A549 (cell line): ENCODE data around the gene PLA2G5. TPM values are rescaled to one million over a fixed set of nuclear protein-coding genes. Genes with fewer than 3 reads are reported as not detected.
A peak's percentile ranks its signal among the peaks of the same experiment; 100 is the strongest.
"Not testable (repeated sequence)": the region's sequence is repeated elsewhere in the genome, so short reads cannot be mapped to it uniquely, and the experiment has no call there.

Experiments
- ATAC-seq, 2 experiments: fragments of 200-7000 bp in 1 of 2; fragments of >200 bp in 1 of 2; cut with Nextera tagmentation in 1 of 2; cut with Tn5 transposase in 1 of 2; 3 replicates each; pipeline versions ENCODE4 v1.8.0 to v1.9.1; 2018 to 2020; ENCODE audit warnings: mild to moderate bottlenecking in 1 of 2, moderate library complexity in 1 of 2
- CTCF ChIA-PET: fragments of 300-600 bp; sonication (Branson Sonifier 250); formaldehyde crosslinking; extraction: SDS; loops from one replicate; lab custom pipeline; 2021; ENCODE audit warnings: antibody characterized with exemption, inconsistent platforms; lab: Yijun Ruan, JAX
- POLR2A ChIA-PET: fragments of 350-600 bp; formaldehyde crosslinking; extraction: SDS; loops from one replicate; lab custom pipeline; 2021; ENCODE audit warnings: antibody characterized with exemption, inconsistent platforms; lab: Yijun Ruan, JAX
- DNase-seq, 2 experiments: peaks; one replicate each; pipeline versions ENCODE4 v3.0.0 to v3.0.0-alpha.2; 2011 to 2016; ENCODE audit warnings: low read depth in 1 of 2, low spot score in 1 of 2
- FAIRE-seq: peaks from 2 replicates; lab custom pipeline; 2011; peaks lifted over from hg19 to GRCh38; lab: Jason Lieb, UNC
- H3K27ac ChIP-seq, 2 experiments: fragments of >200 bp; sonication (Bioruptor Twin); formaldehyde crosslinking; 3 replicates each; pipeline ENCODE4 v1.5.1; 2016 to 2017
- H3K4me1 ChIP-seq: fragments of >200 bp; sonication (Bioruptor Twin); formaldehyde crosslinking; 3 replicates; pipeline ENCODE4 v1.6.1; 2016
- H3K4me2 ChIP-seq: fragments of >200 bp; sonication (Bioruptor Twin); formaldehyde crosslinking; 3 replicates; pipeline ENCODE4 v1.6.1; 2016
- H3K4me3 ChIP-seq: fragments of >200 bp; sonication (Bioruptor Twin); formaldehyde crosslinking; 3 replicates; pipeline ENCODE4 v1.5.1; 2016
- H3K9me3 ChIP-seq: fragments of >200 bp; sonication (Bioruptor Twin); formaldehyde crosslinking; 3 replicates; pipeline ENCODE4 v1.6.1; 2016
- CBX8 ChIP-seq: fragments of 200-600 bp; sonication (generic); IDR thresholded peaks from 2 replicates; pipeline ENCODE4 v1.6.1; 2016
- EHF ChIP-seq: fragments of 250-450 bp; sonication (Bioruptor Pico); IDR thresholded peaks from 2 replicates; pipeline ENCODE4 v1.5.0; 2020; ENCODE audit warnings: mild to moderate bottlenecking
- EHMT2 ChIP-seq: fragments of 200-600 bp; sonication (generic); IDR thresholded peaks from 2 replicates; pipeline ENCODE4 v1.6.1; 2016; ENCODE audit warnings: antibody characterized with exemption, low read depth, mild to moderate bottlenecking, moderate library complexity
- EP300 ChIP-seq, 2 experiments: fragments of >200 bp; sonication (Bioruptor Twin); formaldehyde crosslinking; IDR thresholded peaks; 2 replicates in 1 of 2; 3 replicates in 1 of 2; pipeline ENCODE4 v1.6.1; 2016 to 2017
- ESRRA ChIP-seq: fragments of 150-350 bp; IDR thresholded peaks from 2 replicates; pipeline ENCODE4 v1.6.1; 2014; ENCODE audit warnings: mild to moderate bottlenecking, low read length, borderline replicate concordance
- FOSB ChIP-seq: fragments of 250-450 bp; sonication (Bioruptor Pico); IDR thresholded peaks from 2 replicates; pipeline ENCODE4 v1.5.0; 2020; ENCODE audit warnings: mild to moderate bottlenecking, moderate library complexity
- FOSL2 ChIP-seq, 2 experiments: fragments of 450-650 bp in 1 of 2; fragments of >200 bp in 1 of 2; sonication (Bioruptor Twin) in 1 of 2; formaldehyde crosslinking; IDR thresholded peaks; 2 replicates each; pipeline versions ENCODE4 v1.5.0 to v1.6.1; 2016 to 2020; ENCODE audit warnings: mild to moderate bottlenecking in 1 of 2, moderate library complexity in 1 of 2
- GATA3 ChIP-seq: IDR thresholded peaks from 2 replicates; pipeline ENCODE4 v1.6.1; 2012; ENCODE audit warnings: borderline replicate concordance
- HOXA7 ChIP-seq: fragments of 250-450 bp; sonication (Bioruptor Pico); IDR thresholded peaks from 2 replicates; pipeline ENCODE4 v1.5.0; 2020; ENCODE audit warnings: mild to moderate bottlenecking, moderate library complexity
- HOXB13 ChIP-seq: fragments of 250-450 bp; sonication (Bioruptor Pico); IDR thresholded peaks from 2 replicates; pipeline ENCODE4 v1.5.0; 2020; ENCODE audit warnings: low read depth, mild to moderate bottlenecking, moderate library complexity
- JUN ChIP-seq, 2 experiments: fragments of >200 bp; sonication (Bioruptor Twin); formaldehyde crosslinking; IDR thresholded peaks; 2 replicates in 1 of 2; 3 replicates in 1 of 2; pipeline ENCODE4 v1.6.1; 2016 to 2017
- JUNB ChIP-seq: fragments of >200 bp; sonication (Bioruptor Twin); formaldehyde crosslinking; IDR thresholded peaks from 2 replicates; pipeline ENCODE4 v1.6.1; 2016
- MAFK ChIP-seq: fragments of 450-650 bp; IDR thresholded peaks from 2 replicates; pipeline ENCODE4 v1.6.1; 2014; ENCODE audit not compliant: partially characterized antibody
- MAZ ChIP-seq: fragments of 150-350 bp; IDR thresholded peaks from 2 replicates; pipeline ENCODE4 v1.6.1; 2014; ENCODE audit warnings: antibody characterized with exemption, low read depth, low read length, borderline replicate concordance
- MYC ChIP-seq: IDR thresholded peaks from 2 replicates; pipeline ENCODE4 v1.6.1; 2012; ENCODE audit warnings: mild to moderate bottlenecking, inconsistent platforms, low read length, improper control_type of control experiment, borderline replicate concordance
- NFE2L2 ChIP-seq: fragments of 150-350 bp; conservative IDR thresholded peaks from 2 replicates; pipeline ENCODE4 v1.6.1; 2014; ENCODE audit warnings: low read length
- POLR2AphosphoS2 ChIP-seq: conservative IDR thresholded peaks from 2 replicates; pipeline ENCODE4 v1.6.1; 2012; ENCODE audit warnings: low read length, improper control_type of control experiment, inconsistent platforms
- RAD21 ChIP-seq, 2 experiments: fragments of >200 bp in 1 of 2; sonication (Bioruptor Twin) in 1 of 2; formaldehyde crosslinking in 1 of 2; IDR thresholded peaks in 1 of 2; conservative IDR thresholded peaks in 1 of 2; 2 replicates in 1 of 2; 3 replicates in 1 of 2; pipeline ENCODE4 v1.6.1; 2012 to 2018; ENCODE audit warnings: inconsistent platforms in 1 of 2
- SMC3 ChIP-seq: fragments of >200 bp; sonication (Bioruptor Twin); formaldehyde crosslinking; IDR thresholded peaks from 3 replicates; pipeline ENCODE4 v1.6.1; 2018; ENCODE audit warnings: inconsistent platforms
- SREBF2 ChIP-seq: fragments of 450-650 bp; IDR thresholded peaks from 2 replicates; pipeline ENCODE4 v1.6.1; 2014; ENCODE audit warnings: mild to moderate bottlenecking, moderate library complexity
- ZFP36 ChIP-seq: fragments of 450-650 bp; IDR thresholded peaks from 2 replicates; pipeline ENCODE4 v1.6.1; 2014; ENCODE audit warnings: borderline replicate concordance; ENCODE audit not compliant: partially characterized antibody
- ZNF302 ChIP-seq: fragments of 250-450 bp; sonication (Bioruptor Pico); IDR thresholded peaks from 2 replicates; pipeline ENCODE4 v1.9.0; 2021; ENCODE audit warnings: inconsistent platforms, mild to moderate bottlenecking, moderate library complexity
- ZSCAN20 ChIP-seq: fragments of 250-450 bp; sonication (Bioruptor Pico); IDR thresholded peaks from 2 replicates; pipeline ENCODE4 v1.8.0; 2022; ENCODE audit warnings: mild to moderate bottlenecking, moderate library complexity
- WGBS: methylation state at CpG from one replicate; pipeline ENCODE4 v1.1.6; 2017; ENCODE audit errors: missing lambda C conversion rate; 5-methylcytosine and 5-hydroxymethylcytosine counted together
- polyA plus RNA-seq, 4 experiments: library from polyadenylated mRNA; depleted of rRNA in 3 of 4; stranded (reverse); fragments of >200 nt; fragmentation: RNase III in 1 of 4; extraction: RNeasy Plus Mini Kit Qiagen cat#74134 plus additional on column Dnase treatment in 1 of 4; gene quantifications; 2 replicates in 3 of 4; 3 replicates in 1 of 4; pipeline ENCODE4 v1.2.3, GENCODE V29; 2011 to 2017
- TF ChIP-seq, protein P1 (sequence below): IDR thresholded peaks from 2 replicates; pipeline ENCODE4 v1.6.1; 2012; ENCODE audit warnings: low read depth, borderline replicate concordance
- TF ChIP-seq, protein P2 (sequence below): fragments of >200 bp; sonication (Bioruptor Twin); formaldehyde crosslinking; IDR thresholded peaks from 3 replicates; pipeline ENCODE4 v1.6.1; 2016

The PLA2G5 gene
- polyA plus RNA-seq, 2 of the 4 experiments (the other 2 are of a cell fraction), result not detected

DNA sequence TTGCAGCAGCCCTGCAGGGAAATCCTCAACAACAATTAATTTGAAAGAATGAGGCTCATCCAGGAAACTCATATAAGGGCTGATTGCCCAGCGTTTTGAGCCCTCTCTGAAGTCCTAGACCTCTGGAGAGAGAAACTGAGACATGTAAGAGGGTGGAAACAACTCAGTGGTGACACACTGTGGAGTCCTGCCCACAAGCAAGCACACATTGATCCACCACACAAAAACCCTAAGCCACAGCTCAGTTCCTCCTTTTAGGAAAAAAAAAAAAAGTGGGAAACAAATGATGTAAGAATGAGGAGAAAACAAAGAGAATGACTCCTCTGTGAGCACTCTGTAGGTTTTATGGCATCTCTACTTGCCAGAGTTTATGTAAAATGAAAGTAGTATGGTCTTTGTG, 22.9 kb upstream of the PLA2G5 start:
- no peak for FAIRE-seq
- Histone ChIP-seq H3K9me3 (no peaks in the 10 kb centered on the region; the same call in 2 of the 3 replicates), H3K4me2 (no peak overlapping the region), H3K27ac (no peak overlapping the region), H3K4me3 (no peak overlapping the region), H3K4me1 (no peaks in the 10 kb centered on the region)
- 0% methylated on average over 1 of the region's 1 CpG for WGBS
- no peak for DNase-seq
- CTCF ChIA-PET, result interaction anchor here (1.2 kb wide), 1 partner anchor 129 kb away, joined by 4 read pairs; no protein-coding TSS in a partner anchor
- TF ChIP-seq JUN (IDR thresholded peaks at IDR 0.05) (no peak), ZSCAN20 (no peak), JUNB (no peak), CBX8 (no peak), ZNF302 (no peak), HOXB13 (no peak), GATA3 (no peak)
- TF ChIP-seq, protein P1, sequence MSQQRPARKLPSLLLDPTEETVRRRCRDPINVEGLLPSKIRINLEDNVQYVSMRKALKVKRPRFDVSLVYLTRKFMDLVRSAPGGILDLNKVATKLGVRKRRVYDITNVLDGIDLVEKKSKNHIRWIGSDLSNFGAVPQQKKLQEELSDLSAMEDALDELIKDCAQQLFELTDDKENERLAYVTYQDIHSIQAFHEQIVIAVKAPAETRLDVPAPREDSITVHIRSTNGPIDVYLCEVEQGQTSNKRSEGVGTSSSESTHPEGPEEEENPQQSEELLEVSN, result no peak
- POLR2A ChIA-PET, result no interaction called here
- no peak for ATAC-seq

DNA sequence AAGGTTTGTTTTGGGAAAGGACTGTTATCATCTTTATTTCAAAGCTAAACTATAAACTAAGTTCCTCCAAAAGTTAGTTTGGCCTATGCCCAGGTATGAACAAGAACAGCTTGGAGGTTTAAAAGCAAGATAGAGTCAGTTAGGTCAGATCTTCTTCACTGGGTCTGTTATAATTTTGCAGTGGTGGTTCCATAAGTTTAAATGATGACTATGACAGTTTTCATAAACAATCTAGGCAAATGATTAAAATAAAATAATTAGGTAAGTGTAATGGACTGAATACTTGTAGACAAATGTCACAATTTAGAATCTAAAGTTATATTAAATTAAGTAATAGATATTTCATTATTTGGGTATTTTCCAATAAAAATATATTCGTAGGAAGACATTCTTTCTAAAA, 21.4 kb upstream of the PLA2G5 start:
- no peak for FAIRE-seq
- 0% methylated on average over 1 of the region's 1 CpG for WGBS
- ChIA-PET CTCF (no interaction called here), POLR2A (no interaction called here)
- no peak overlapping the region for H3K4me3 ChIP-seq
- no peak overlapping the region for H3K4me2 ChIP-seq
- no peak overlapping the region for H3K27ac ChIP-seq
- H3K4me1 ChIP-seq, result no peaks in the 10 kb centered on the region
- no peaks in the 10 kb centered on the region; the same call in 2 of the 3 replicates for H3K9me3 ChIP-seq
- TF ChIP-seq MAZ, result no peak
- TF ChIP-seq MAFK, result peak; percentile 49
- no peak for TF ChIP-seq HOXA7 (CRISPR knock-in tag)
- DNase-seq, result no peak
- ATAC-seq, result no peak

DNA sequence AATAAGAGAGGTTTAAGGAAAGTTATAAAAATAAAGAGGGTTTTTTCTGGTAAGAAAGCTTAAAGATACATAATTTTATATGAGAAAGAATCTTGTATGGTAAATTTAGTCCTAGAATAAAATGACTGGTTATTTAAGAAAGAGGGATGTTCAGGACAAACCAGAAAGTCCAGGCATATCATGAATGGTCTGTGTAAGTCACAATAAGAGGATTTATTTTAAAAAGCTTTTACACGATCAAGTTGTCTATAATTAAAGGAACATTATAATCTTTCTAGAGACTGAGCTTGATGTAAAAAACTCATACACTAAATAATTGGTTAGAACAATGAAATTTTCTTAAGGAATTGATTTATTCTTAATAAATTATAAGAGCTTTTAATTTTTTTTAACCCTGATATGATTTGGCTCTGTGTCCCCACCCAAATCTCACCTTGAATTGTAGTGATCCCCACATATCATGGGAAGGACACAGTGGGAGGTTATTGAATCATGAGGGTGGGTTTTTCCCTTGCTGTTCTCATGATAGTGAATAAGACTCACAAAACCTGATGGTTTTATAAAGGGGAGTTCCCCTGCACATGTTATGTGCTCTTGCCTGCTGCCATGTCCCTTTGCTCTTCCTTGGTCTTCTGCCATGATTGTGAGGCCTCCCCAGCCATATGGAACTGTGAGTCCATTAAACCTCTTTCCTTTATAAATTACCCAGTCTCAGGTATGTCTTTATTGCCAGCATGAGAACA, 20.8 kb upstream of the PLA2G5 start:
- FAIRE-seq, result not testable (repeated sequence)
- WGBS, result 3% methylated on average over 1 of the region's 1 CpG

DNA sequence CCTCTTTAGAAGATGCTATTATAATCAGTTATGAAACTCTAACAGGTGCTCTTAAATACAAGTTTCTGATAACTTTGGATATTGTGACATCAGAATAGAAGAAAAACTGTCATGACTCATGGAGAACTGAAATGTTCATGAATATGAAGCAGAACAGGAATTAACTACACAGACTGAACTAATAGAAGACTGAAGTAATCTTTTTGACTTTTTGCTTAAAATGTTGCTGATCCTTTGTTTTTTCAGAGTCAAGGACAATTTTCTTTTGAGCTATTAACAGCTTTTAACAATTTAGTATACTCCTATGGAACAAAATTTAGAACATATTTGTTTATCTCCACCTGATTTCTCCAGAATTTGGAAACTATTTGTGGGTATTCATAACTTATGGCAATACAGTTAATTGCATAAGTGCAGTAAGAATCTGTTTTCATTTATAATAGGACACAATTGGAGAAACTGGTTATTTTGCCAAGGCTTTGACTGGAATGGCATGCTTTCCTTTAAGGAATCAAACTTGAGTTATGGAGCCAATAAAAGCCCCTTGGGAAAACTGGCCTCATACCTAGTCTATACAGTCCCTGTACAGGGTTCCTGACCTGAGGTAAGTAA, 18.7 kb upstream of the PLA2G5 start:
- no peak overlapping the region for H3K4me2 ChIP-seq
- no peak overlapping the region for H3K27ac ChIP-seq
- ChIA-PET CTCF (no interaction called here), POLR2A (no interaction called here)
- H3K4me3 ChIP-seq, result no peak overlapping the region
- H3K9me3 ChIP-seq, result no peaks in the 10 kb centered on the region; the same call in 2 of the 3 replicates
- no peak for FAIRE-seq
- H3K4me1 ChIP-seq, result no peaks in the 10 kb centered on the region
- TF ChIP-seq EP300 (IDR thresholded peaks at IDR 0.05) (no peak), ESRRA (no peak), NFE2L2 (no peak), JUN (IDR thresholded peaks at IDR 0.05) (no peak), SREBF2 (no peak), EHF (CRISPR knock-in tag) (no peak), RAD21 (conservative IDR thresholded peaks at IDR 0.05 in 1 of 2, IDR thresholded peaks at IDR 0.05 in 1 of 2) (no peak), SMC3 (no peak), MYC (no peak), EHMT2 (no peak), FOSL2 (IDR thresholded peaks at IDR 0.05) (no peak), FOSL2 (CRISPR knock-in tag; IDR thresholded peaks at IDR 0.05) (no peak), MAFK (no peak), POLR2AphosphoS2 (no peak), FOSB (CRISPR knock-in tag) (no peak)
- TF ChIP-seq, protein P2, sequence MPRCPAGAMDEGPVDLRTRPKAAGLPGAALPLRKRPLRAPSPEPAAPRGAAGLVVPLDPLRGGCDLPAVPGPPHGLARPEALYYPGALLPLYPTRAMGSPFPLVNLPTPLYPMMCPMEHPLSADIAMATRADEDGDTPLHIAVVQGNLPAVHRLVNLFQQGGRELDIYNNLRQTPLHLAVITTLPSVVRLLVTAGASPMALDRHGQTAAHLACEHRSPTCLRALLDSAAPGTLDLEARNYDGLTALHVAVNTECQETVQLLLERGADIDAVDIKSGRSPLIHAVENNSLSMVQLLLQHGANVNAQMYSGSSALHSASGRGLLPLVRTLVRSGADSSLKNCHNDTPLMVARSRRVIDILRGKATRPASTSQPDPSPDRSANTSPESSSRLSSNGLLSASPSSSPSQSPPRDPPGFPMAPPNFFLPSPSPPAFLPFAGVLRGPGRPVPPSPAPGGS, result no peak
- DNase-seq, result no peak
- no peak for ATAC-seq

More for the DNA sequence above, 20.8 kb upstream of the PLA2G5 start:
- DNase-seq, H3K4me3 ChIP-seq, H3K27ac ChIP-seq, H3K4me1 ChIP-seq, CTCF ChIA-PET, ATAC-seq, H3K4me2 ChIP-seq, H3K9me3 ChIP-seq, POLR2A ChIA-PET: not testable (repeated sequence)
- peak; percentile 28 for TF ChIP-seq ZFP36
